Superior temporal gyrus (tissue), 1 donor: ENCODE measurements around the gene UCKL1.

Experiments used
- DNase-seq: peaks from one replicate; pipeline ENCODE4 v3.0.0-alpha.2; 2016; ENCODE audit errors: extremely low spot score

Gene UCKL1

GRCh38 chr20:63959699-63960075 lies 3.5 kb upstream of the UCKL1 start:
- DNase-seq: no peak

GRCh38 chr20:63958964-63959698 lies 2.9 kb upstream of the UCKL1 start:
- no peak for DNase-seq

- DNase-seq: no peak
Observed at GRCh38 chr20:63958471-63958870, 2.3 kb upstream of the UCKL1 start.

GRCh38 chr20:63957690-63958441 lies 1.6 kb upstream of the UCKL1 start:
- no peak for DNase-seq

GRCh38 chr20:63957004-63957689 lies 931 bp upstream of the UCKL1 start:
- DNase-seq: no peak

GRCh38 chr20:63956664-63957003 lies 418 bp upstream of the UCKL1 start:
- no peak for DNase-seq

GRCh38 chr20:63955281-63955826 lies 862 bp downstream of the UCKL1 start:
- no peak for DNase-seq

- DNase-seq: no peak
Observed at GRCh38 chr20:63953764-63954429, 2.3 kb downstream of the UCKL1 start.

GRCh38 chr20:63952769-63953168 lies 3.4 kb downstream of the UCKL1 start:
- DNase-seq: no peak

GRCh38 chr20:63952210-63952535 lies 4.0 kb downstream of the UCKL1 start:
- no peak for DNase-seq

GRCh38 chr20:63951398-63952209 lies 4.6 kb downstream of the UCKL1 start:
- no peak for DNase-seq

GRCh38 chr20:63950701-63951397 lies 5.4 kb downstream of the UCKL1 start:
- DNase-seq: no peak

- DNase-seq: peak; percentile 39
Observed at GRCh38 chr20:63947638-63948456, 8.4 kb downstream of the UCKL1 start.

- no peak for DNase-seq
Observed at GRCh38 chr20:63946986-63947637, 9.1 kb downstream of the UCKL1 start.

- DNase-seq: no peak
Observed at GRCh38 chr20:63945921-63946920, 10.0 kb downstream of the UCKL1 start.

- no peak for DNase-seq
Observed at GRCh38 chr20:63945031-63945658, 11.1 kb downstream of the UCKL1 start.
